ENCODE results near the gene PTCH2. TPM values are rescaled to one million over a fixed set of nuclear protein-coding genes. Genes with fewer than 3 reads are reported as not detected.

Gene PTCH2
- total RNA-seq, 1 experiment from 2014 or later, result 0.79 TPM

DNA sequence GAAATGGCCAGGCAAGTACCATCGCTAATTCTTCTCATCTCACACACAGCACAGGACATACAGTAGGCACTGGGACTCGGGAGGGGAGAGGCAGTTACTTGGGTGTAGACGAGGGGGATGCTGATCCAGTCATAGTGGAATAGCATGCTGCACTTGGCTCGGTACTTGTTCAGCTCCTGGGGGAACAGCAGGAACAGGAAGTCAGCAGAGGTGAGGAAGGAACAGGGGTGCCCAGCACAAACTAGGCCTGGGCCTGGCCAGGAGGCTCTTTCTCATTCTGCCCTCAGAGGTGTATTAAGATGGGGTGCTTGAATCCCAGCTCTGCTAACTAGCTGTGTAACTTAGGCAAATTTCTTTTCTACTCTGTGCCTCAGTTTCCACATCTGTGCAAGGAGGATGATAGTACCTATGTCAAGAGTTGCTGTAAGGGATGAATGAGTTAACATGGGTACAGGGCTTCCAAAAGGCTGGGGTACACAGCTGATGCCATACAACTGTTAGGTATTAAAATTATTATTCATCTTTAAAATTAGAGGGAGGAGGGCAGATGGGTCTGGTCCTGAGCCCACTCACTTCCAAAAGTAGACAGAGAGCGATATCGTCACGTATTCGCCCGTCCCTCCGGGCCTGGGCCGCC, 57.4 kb downstream of the PTCH2 start:
- H2AFZ ChIP-seq (ENCODE audit: low read length), result no peak overlapping the region
- peaks cover 12% of the 10 kb centered on the region for H3K27me3 Mint-ChIP-seq (ENCODE audit: low read depth)
- no peak overlapping the region for H4K91ac ChIP-seq (ENCODE audit: insufficient read length, low read depth, low read length)
- no peak overlapping the region for H3T11ph ChIP-seq (ENCODE audit: low read length)
- H3K56ac ChIP-seq (ENCODE audit: insufficient read length, low read depth, low read length), result no peak overlapping the region
- no CpG with 5 or more reads among the region's 11 CpGs for WGBS (ENCODE audit: extremely low coverage, insufficient read length, low lambda C conversion rate)
- DNase-seq, result no peak
- no peak overlapping the region for H3K23ac ChIP-seq (ENCODE audit: insufficient read length, low read depth, low read length)
- H2BK20ac ChIP-seq (ENCODE audit: low read depth, low read length, poor library complexity, severe bottlenecking), result no peak overlapping the region
- H4K8ac ChIP-seq (replicated peaks; ENCODE audit: insufficient read length, low read depth, low read length), result no peak overlapping the region
- no peaks in the 10 kb centered on the region; a peak in 1 of 5 replicates for H3K9me3 Mint-ChIP-seq
- no peak overlapping the region; the same call in 1 of the 2 replicates for H3K14ac ChIP-seq (ENCODE audit: insufficient read depth, low read length)
- H3K27ac ChIP-seq (ENCODE audit: insufficient read length, low read depth, low read length), result no peak overlapping the region
- peaks cover 9% of the 10 kb centered on the region for H3K23me2 ChIP-seq (ENCODE audit: insufficient read length, low read depth, low read length, poor library complexity, severe bottlenecking)
- H3K4me3 Mint-ChIP-seq, result peak overlapping the region; percentile 62 to 76; a peak in 4 of 5 replicates
- H3K79me1 ChIP-seq (ENCODE audit: insufficient read depth, low read depth, low read length, poor library complexity, severe bottlenecking), result no peaks in the 10 kb centered on the region
- no peaks in the 10 kb centered on the region for H3K4me1 ChIP-seq (ENCODE audit: insufficient read depth, low read length)
- H3K27ac Mint-ChIP-seq, result no peak overlapping the region
- H4K20me1 ChIP-seq (ENCODE audit: control insufficient read depth, insufficient read depth, insufficient read length), result no peaks in the 10 kb centered on the region
- no peak overlapping the region for H3K9ac ChIP-seq (ENCODE audit: extremely low read depth, insufficient read length, low read length)
- H3K4me2 ChIP-seq (ENCODE audit: insufficient read depth, insufficient read length, low read length), result peak overlapping the region; percentile 51
- H2BK5ac ChIP-seq (ENCODE audit: insufficient read length, low read length), result no peak overlapping the region
- peaks cover 26 to 36% of the 10 kb centered on the region in 2 experiments for H3K4me1 Mint-ChIP-seq
- H3K18ac ChIP-seq (ENCODE audit: insufficient read length, low read depth, low read length), result peak overlapping the region; percentile 58
- H3K36me3 Mint-ChIP-seq (ENCODE audit: insufficient read depth in 1 of 3, low read depth in 3 of 3), result peaks cover 0 to 18% (median 5%) of the 10 kb centered on the region in 3 experiments; a peak in 5 of 7 replicates
- no peaks in the 10 kb centered on the region for H3K79me2 ChIP-seq (ENCODE audit: insufficient read depth, low read length)
- H4K5ac ChIP-seq (ENCODE audit: insufficient read length, low read depth, low read length), result no peak overlapping the region
- no peak overlapping the region for H2BK15ac ChIP-seq (ENCODE audit: low read depth, low read length)
- H2AK5ac ChIP-seq (ENCODE audit: insufficient read length, low read length), result no peak overlapping the region
- H2BK12ac ChIP-seq (ENCODE audit: insufficient read length, low read depth, low read length), result no peak overlapping the region
- H3K9me3 ChIP-seq (ENCODE audit: control insufficient read depth, low read depth, low read length), result no peaks in the 10 kb centered on the region
- TF ChIP-seq, protein P1, sequence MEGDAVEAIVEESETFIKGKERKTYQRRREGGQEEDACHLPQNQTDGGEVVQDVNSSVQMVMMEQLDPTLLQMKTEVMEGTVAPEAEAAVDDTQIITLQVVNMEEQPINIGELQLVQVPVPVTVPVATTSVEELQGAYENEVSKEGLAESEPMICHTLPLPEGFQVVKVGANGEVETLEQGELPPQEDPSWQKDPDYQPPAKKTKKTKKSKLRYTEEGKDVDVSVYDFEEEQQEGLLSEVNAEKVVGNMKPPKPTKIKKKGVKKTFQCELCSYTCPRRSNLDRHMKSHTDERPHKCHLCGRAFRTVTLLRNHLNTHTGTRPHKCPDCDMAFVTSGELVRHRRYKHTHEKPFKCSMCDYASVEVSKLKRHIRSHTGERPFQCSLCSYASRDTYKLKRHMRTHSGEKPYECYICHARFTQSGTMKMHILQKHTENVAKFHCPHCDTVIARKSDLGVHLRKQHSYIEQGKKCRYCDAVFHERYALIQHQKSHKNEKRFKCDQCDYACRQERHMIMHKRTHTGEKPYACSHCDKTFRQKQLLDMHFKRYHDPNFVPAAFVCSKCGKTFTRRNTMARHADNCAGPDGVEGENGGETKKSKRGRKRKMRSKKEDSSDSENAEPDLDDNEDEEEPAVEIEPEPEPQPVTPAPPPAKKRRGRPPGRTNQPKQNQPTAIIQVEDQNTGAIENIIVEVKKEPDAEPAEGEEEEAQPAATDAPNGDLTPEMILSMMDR (conservative IDR thresholded peaks at IDR 0.05), result no peak
- no peak overlapping the region for H3K4ac ChIP-seq (ENCODE audit: low read depth, low read length)
- no peak overlapping the region for H2BK120ac ChIP-seq (ENCODE audit: low read depth, low read length, poor library complexity, severe bottlenecking)
- no peaks in the 10 kb centered on the region for H3K27me3 ChIP-seq (ENCODE audit: insufficient read depth, low read length)
